Ovary (tissue), 9 donors: ENCODE data around the gene SETD7. TPM values are rescaled to one million over a fixed set of nuclear protein-coding genes. Genes with fewer than 3 reads are reported as not detected.

Experiments used
- DNase-seq, 5 donors: peaks; one replicate each; pipeline ENCODE4 v3.0.0-alpha.2; 2019 to 2020
- H3K27ac ChIP-seq, 2 donors: fragments of 200-600 bp; one replicate each; pipeline versions ENCODE4 v1.5.1 to v1.8.0; 2019 to 2022
- H3K27me3 ChIP-seq: fragments of 200-600 bp; one replicate; pipeline ENCODE4 v1.8.0; 2022
- H3K36me3 ChIP-seq: fragments of 200-600 bp; sonication (generic); one replicate; pipeline ENCODE4 v1.5.1; 2019
- H3K4me1 ChIP-seq: one replicate; pipeline ENCODE4 v1.8.1; 2013; ENCODE audit warnings: mild to moderate bottlenecking, moderate library complexity; ENCODE audit not compliant: insufficient read depth
- H3K4me3 ChIP-seq: fragments of 200-600 bp; sonication (generic); one replicate; pipeline ENCODE4 v1.5.1; 2017
- H3K9me3 ChIP-seq, 2 donors: fragments of 200-600 bp in 1 of 2; sonication (generic) in 1 of 2; one replicate each; pipeline versions ENCODE4 v1.5.1 to v1.8.1; 2013 to 2019; ENCODE audit warnings: mild to moderate bottlenecking in 1 of 2, moderate library complexity in 1 of 2
- CTCF ChIP-seq, 3 donors: fragments of 450-650 bp in 2 of 3; fragments of 200-600 bp in 1 of 3; IDR thresholded peaks; one replicate each; pipeline versions ENCODE4 v1.5.1 to v1.8.0; 2016 to 2022; ENCODE audit warnings: antibody characterized with exemption in 3 of 3, mild to moderate bottlenecking in 1 of 3
- EP300 ChIP-seq: sonication (generic); formaldehyde crosslinking; IDR thresholded peaks from one replicate; pipeline ENCODE4 v1.6.1; 2017; ENCODE audit warnings: antibody characterized with exemption
- POLR2A ChIP-seq: fragments of 450-650 bp; IDR thresholded peaks from one replicate; pipeline ENCODE4 v1.6.1; 2017; ENCODE audit warnings: antibody characterized with exemption, mild to moderate bottlenecking, moderate library complexity
- WGBS, 3 donors: extraction: QIAGEN DNeasy Blood & Tissue Kit in 1 of 3; methylation state at CpG; one replicate each; pipeline versions ENCODE4 v1.1.5 to v1.1.7; 2013 to 2017; 5-methylcytosine and 5-hydroxymethylcytosine counted together
- intact Hi-C, 4 donors: fragments of 100-400 bp; cut with DNase I; formaldehyde crosslinking; loops; one replicate each; pipeline versions ENCODE4 v1.11.0 to v1.15.1; 2022 to 2023
- polyA plus RNA-seq, 2 donors: library from polyadenylated mRNA; stranded (reverse); fragments of 200-250 nt in 1 of 2; fragments of 350-450 nt in 1 of 2; fragmentation: Illumina TruSeq in 1 of 2; extraction: RNeasy Lipid Tissue Mini Kit (QIAGEN cat#74804) in 1 of 2; gene quantifications; one replicate each; pipeline ENCODE4 v1.2.3, GENCODE V29; 2013 to 2014
- total RNA-seq, 7 donors: library from RNA; depleted of rRNA in 2 of 7; stranded (reverse); fragments of >200 nt in 2 of 7; fragmentation: NEBNext Ultra II Directional in 3 of 7; extraction: Animal tissue kit (Norgen Biotek cat#: 25700) in 3 of 7; gene quantifications; one replicate each; pipeline versions ENCODE4 v1.1.0 to v1.2.4, GENCODE V29; 2016 to 2023
- donor health status: DM: no; HTN: no; CAD: no; lungs with moderate emphysema.
- donor health status: DM: no; HTN: no; CAD: no.
- donor health status: Bipolar disorder and iron deficiency.
- donor health status: DM: yes; HTN: yes; CAD: no.
- donor health status: DM: no; HTN: no; CAD: no.
- donor health status: DM: yes; HTN: yes; CAD: no.

Gene SETD7
- total and polyA plus RNA-seq, 9 donors, result 14.3 to 52.4 (median 32.8) TPM

- H3K27ac ChIP-seq, result peak overlapping the region in 1 of 2 donors; percentile 82
- WGBS, 3 donors, result 55 to 70% (median 62%) methylated on average over 5 of the region's 5 CpGs
- TF ChIP-seq POLR2A, result no peak
- no peak for TF ChIP-seq CTCF (IDR thresholded peaks at IDR 0.05)
- no peak for TF ChIP-seq EP300
- intact Hi-C loops, result no loop called here
- no peak overlapping the region for H3K4me3 ChIP-seq
- H3K4me1 ChIP-seq, result peaks cover 19% of the 10 kb centered on the region
- H3K27me3 ChIP-seq, result no peaks in the 10 kb centered on the region
- no peak for DNase-seq
- peaks cover 0 to 3% of the 10 kb centered on the region in 2 donors for H3K9me3 ChIP-seq
- H3K36me3 ChIP-seq, result no peaks in the 10 kb centered on the region
Observed at GRCh38 chr4:139552517-139553307, 3.3 kb downstream of the SETD7 start.

- intact Hi-C loops, result no loop called here
- H3K4me1 ChIP-seq, result peaks cover 17% of the 10 kb centered on the region
Observed at GRCh38 chr4:139550724-139551429, 5.1 kb downstream of the SETD7 start.

GRCh38 chr4:139547979-139548378 is 8.0 kb downstream of the SETD7 start:
- peaks cover 12% of the 10 kb centered on the region for H3K4me1 ChIP-seq
- no peaks in the 10 kb centered on the region for H3K36me3 ChIP-seq
- DNase-seq, result no peak
- no peaks in the 10 kb centered on the region for H3K27me3 ChIP-seq
- WGBS, 3 donors, result 95% methylated on average over 3 of the region's 3 CpGs
- no peak overlapping the region for H3K4me3 ChIP-seq
- H3K9me3 ChIP-seq, result no peaks in the 10 kb centered on the region
- intact Hi-C loops, result no loop called here
- no peak for TF ChIP-seq CTCF (IDR thresholded peaks at IDR 0.05)
- TF ChIP-seq EP300, result no peak
- no peak for TF ChIP-seq POLR2A
- no peak overlapping the region for H3K27ac ChIP-seq

More at GRCh38 chr4:139550724-139551429, 5.1 kb downstream of the SETD7 start:
- Histone ChIP-seq H3K27me3 (no peaks in the 10 kb centered on the region), H3K27ac (peak overlapping the region in 1 of 2 donors; percentile 29), H3K4me3 (no peak overlapping the region), H3K36me3 (no peaks in the 10 kb centered on the region), H3K9me3 (peaks cover 0 to under 1% of the 10 kb centered on the region in 2 donors)
- TF ChIP-seq CTCF (IDR thresholded peaks at IDR 0.05) (no peak), EP300 (no peak), POLR2A (no peak)
- DNase-seq, result peak; percentile 38 to 63 (median 52)
- 27 to 30% (median 28%) methylated on average over 5 of the region's 5 CpGs for WGBS, 3 donors

GRCh38 chr4:139540632-139541031 is 15.4 kb downstream of the SETD7 start:
- Histone ChIP-seq H3K9me3 (no peaks in the 10 kb centered on the region), H3K4me3 (no peak overlapping the region), H3K36me3 (no peaks in the 10 kb centered on the region), H3K27me3 (no peaks in the 10 kb centered on the region), H3K4me1 (peaks cover 1% of the 10 kb centered on the region), H3K27ac (no peak overlapping the region)
- intact Hi-C loops, result no loop called here
- TF ChIP-seq CTCF (IDR thresholded peaks at IDR 0.05) (no peak), POLR2A (no peak), EP300 (no peak)
- no peak for DNase-seq
- WGBS, 3 donors, result 65 to 69% (median 65%) methylated on average over 5 of the region's 5 CpGs
